Right lobe of liver (tissue), 6 donors: ENCODE data around the gene TRPM3. TPM values are rescaled to one million over a fixed set of nuclear protein-coding genes. Genes with fewer than 3 reads are reported as not detected.

Experiments used
- ATAC-seq, 4 donors: fragments of 200-7000 bp; cut with Tn5 transposase; one replicate each; pipeline ENCODE4 v1.9.1; 2020; ENCODE audit warnings: mild to moderate bottlenecking in 4 of 4, moderate library complexity in 4 of 4
- DNase-seq, 3 donors: peaks; one replicate each; pipeline ENCODE4 v3.0.0-alpha.2; 2020
- H3K27ac ChIP-seq, 3 donors: fragments of 200-600 bp; one replicate each; pipeline ENCODE4 v1.8.0; 2022
- H3K27me3 ChIP-seq, 2 donors: fragments of 200-600 bp; one replicate each; pipeline ENCODE4 v1.8.0; 2022
- H3K36me3 ChIP-seq, 4 donors: fragments of 200-600 bp; sonication (generic) in 1 of 4; one replicate each; pipeline versions ENCODE4 v1.5.1 to v1.8.0; 2017 to 2022; ENCODE audit warnings: control low read depth in 1 of 4
- H3K4me1 ChIP-seq, 4 donors: fragments of 200-600 bp; sonication (generic) in 1 of 4; one replicate each; pipeline versions ENCODE4 v1.5.1 to v1.8.0; 2017 to 2022; ENCODE audit warnings: control low read depth in 1 of 4
- H3K4me3 ChIP-seq, 3 donors: fragments of 200-600 bp; one replicate each; pipeline ENCODE4 v1.8.0; 2022
- H3K9me3 ChIP-seq, 4 donors: fragments of 200-600 bp; sonication (generic) in 1 of 4; one replicate each; pipeline versions ENCODE4 v1.5.1 to v1.8.0; 2017 to 2022; ENCODE audit warnings: control low read depth in 1 of 4
- POLR2A ChIP-seq: fragments of 450-650 bp; IDR thresholded peaks from one replicate; pipeline ENCODE4 v1.6.1; 2017; ENCODE audit warnings: antibody characterized with exemption, mild to moderate bottlenecking
- WGBS: methylation state at CpG from one replicate; pipeline ENCODE4 v1.1.6; 2018; ENCODE audit warnings: low coverage, low lambda C conversion rate; ENCODE audit not compliant: insufficient coverage; ENCODE audit errors: missing lambda C conversion rate; 5-methylcytosine and 5-hydroxymethylcytosine counted together
- intact Hi-C, 2 donors: fragments of 100-400 bp; cut with DNase I; formaldehyde crosslinking; loops; one replicate each; pipeline versions ENCODE4 v1.11.2 to v1.14.1; 2022
- total RNA-seq, 6 experiments: library from RNA; depleted of rRNA in 2 of 6; stranded (reverse); fragments of >200 nt in 2 of 6; fragmentation: NEBNext Ultra II Directional in 3 of 6; extraction: Animal tissue kit (Norgen Biotek cat#: 25700) in 3 of 6; gene quantifications; one replicate each; pipeline versions ENCODE4 v1.1.0 to v1.2.4, GENCODE V29; 2016 to 2023
- TF ChIP-seq, protein P1 (sequence below), 4 donors: fragments of 200-600 bp in 3 of 4; fragments of 450-650 bp in 1 of 4; IDR thresholded peaks; one replicate each; pipeline versions ENCODE4 v1.5.1 to v1.8.0; 2016 to 2022; ENCODE audit warnings: antibody characterized with exemption in 4 of 4, mild to moderate bottlenecking in 2 of 4
- donor health status: DM: no; HTN: yes; CAD: no.
- donor health status: DM: no; HTN: no; CAD: no.
- donor health status: DM: no; HTN: no; CAD: no.
- donor health status: DM: no; HTN: yes; CAD: no.
- donor health status: DM: no; HTN: yes; CAD: no.

The TRPM3 gene
- total RNA-seq, 6 experiments from 2014 or later = 0.26 to 0.56 (median 0.39) TPM

GRCh38 chr9:70856411-70856810 lies 265.0 kb downstream of the TRPM3 start:
- WGBS = 70% methylated on average over 2 of the region's 2 CpGs
- H3K27ac ChIP-seq = no peak overlapping the region
- H3K4me3 ChIP-seq = no peak overlapping the region
- intact Hi-C loops = no loop called here
- DNase-seq (no peak), ATAC-seq (no peak)
- no peaks in the 10 kb centered on the region for H3K36me3 ChIP-seq
- no peaks in the 10 kb centered on the region for H3K9me3 ChIP-seq
- no peak for TF ChIP-seq POLR2A
- TF ChIP-seq, protein P1, sequence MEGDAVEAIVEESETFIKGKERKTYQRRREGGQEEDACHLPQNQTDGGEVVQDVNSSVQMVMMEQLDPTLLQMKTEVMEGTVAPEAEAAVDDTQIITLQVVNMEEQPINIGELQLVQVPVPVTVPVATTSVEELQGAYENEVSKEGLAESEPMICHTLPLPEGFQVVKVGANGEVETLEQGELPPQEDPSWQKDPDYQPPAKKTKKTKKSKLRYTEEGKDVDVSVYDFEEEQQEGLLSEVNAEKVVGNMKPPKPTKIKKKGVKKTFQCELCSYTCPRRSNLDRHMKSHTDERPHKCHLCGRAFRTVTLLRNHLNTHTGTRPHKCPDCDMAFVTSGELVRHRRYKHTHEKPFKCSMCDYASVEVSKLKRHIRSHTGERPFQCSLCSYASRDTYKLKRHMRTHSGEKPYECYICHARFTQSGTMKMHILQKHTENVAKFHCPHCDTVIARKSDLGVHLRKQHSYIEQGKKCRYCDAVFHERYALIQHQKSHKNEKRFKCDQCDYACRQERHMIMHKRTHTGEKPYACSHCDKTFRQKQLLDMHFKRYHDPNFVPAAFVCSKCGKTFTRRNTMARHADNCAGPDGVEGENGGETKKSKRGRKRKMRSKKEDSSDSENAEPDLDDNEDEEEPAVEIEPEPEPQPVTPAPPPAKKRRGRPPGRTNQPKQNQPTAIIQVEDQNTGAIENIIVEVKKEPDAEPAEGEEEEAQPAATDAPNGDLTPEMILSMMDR (IDR thresholded peaks at IDR 0.05) = no peak
- H3K4me1 ChIP-seq = no peaks in the 10 kb centered on the region
- no peaks in the 10 kb centered on the region for H3K27me3 ChIP-seq

- no peak for DNase-seq
- TF ChIP-seq POLR2A = no peak
- TF ChIP-seq, protein P1 (IDR thresholded peaks at IDR 0.05) = no peak
- no peaks in the 10 kb centered on the region for H3K27me3 ChIP-seq
- no peaks in the 10 kb centered on the region for H3K4me1 ChIP-seq
- H3K9me3 ChIP-seq = peaks cover 0 to 3% (median 0%) of the 10 kb centered on the region in 4 donors
- intact Hi-C loops = no loop called here
- no peak overlapping the region for H3K4me3 ChIP-seq
- H3K27ac ChIP-seq = no peak overlapping the region
- WGBS = 50% methylated on average over 1 of the region's 1 CpG
- ATAC-seq = no peak
- H3K36me3 ChIP-seq = no peaks in the 10 kb centered on the region
Observed at GRCh38 chr9:70852711-70853240, 268.6 kb downstream of the TRPM3 start.

- H3K4me3 ChIP-seq = no peak overlapping the region
- DNase-seq (no peak), ATAC-seq (no peak)
- no peak overlapping the region for H3K27ac ChIP-seq
- H3K9me3 ChIP-seq = no peaks in the 10 kb centered on the region
- intact Hi-C loops = no loop called here
- TF ChIP-seq, protein P1 (IDR thresholded peaks at IDR 0.05) = no peak
- no peak for TF ChIP-seq POLR2A
- no peaks in the 10 kb centered on the region for H3K36me3 ChIP-seq
- no peaks in the 10 kb centered on the region for H3K4me1 ChIP-seq
- WGBS = 54% methylated on average over 2 of the region's 2 CpGs
- no peaks in the 10 kb centered on the region for H3K27me3 ChIP-seq
Observed at GRCh38 chr9:70840266-70840665, 281.2 kb downstream of the TRPM3 start.

- intact Hi-C loops = no loop called here
- no peak overlapping the region for H3K27ac ChIP-seq
- H3K4me1 ChIP-seq = no peaks in the 10 kb centered on the region
- H3K27me3 ChIP-seq = no peaks in the 10 kb centered on the region
- no peaks in the 10 kb centered on the region for H3K9me3 ChIP-seq
- WGBS = 68% methylated on average over 4 of the region's 4 CpGs
- ATAC-seq (no peak), DNase-seq (no peak)
- H3K4me3 ChIP-seq = no peak overlapping the region
- TF ChIP-seq POLR2A = no peak
- TF ChIP-seq, protein P1 (IDR thresholded peaks at IDR 0.05) = no peak
- no peaks in the 10 kb centered on the region for H3K36me3 ChIP-seq
Observed at GRCh38 chr9:70835323-70835722, 286.1 kb downstream of the TRPM3 start.

DNA sequence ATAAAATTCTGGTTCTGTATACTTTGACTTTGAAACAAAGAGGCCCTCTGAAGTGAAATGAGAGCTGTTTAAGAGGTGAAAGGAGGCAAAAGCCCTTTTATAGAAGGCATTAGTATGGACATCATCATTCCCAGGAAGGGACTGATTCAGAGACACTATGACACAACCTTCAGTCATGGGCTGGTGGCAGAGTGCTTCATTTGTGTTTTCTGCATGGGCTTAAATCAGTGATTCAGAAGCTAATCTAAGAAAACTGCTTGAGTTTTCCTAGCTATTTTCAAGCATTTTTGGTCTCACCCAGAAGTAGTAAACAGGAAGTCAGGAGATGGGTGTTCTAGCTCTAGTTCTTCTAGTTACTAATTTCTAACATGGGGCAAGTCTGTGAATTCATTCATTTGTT lies 288.9 kb downstream of the TRPM3 start:
- H3K27ac ChIP-seq = no peak overlapping the region
- ATAC-seq = no peak
- intact Hi-C loops = no loop called here

More for the DNA sequence above, 288.9 kb downstream of the TRPM3 start:
- TF ChIP-seq POLR2A = no peak
- TF ChIP-seq, protein P1 (IDR thresholded peaks at IDR 0.05) = no peak
- H3K36me3 ChIP-seq = no peaks in the 10 kb centered on the region
- no peak overlapping the region for H3K4me3 ChIP-seq
- no peak for DNase-seq
- no peaks in the 10 kb centered on the region for H3K9me3 ChIP-seq
- no peaks in the 10 kb centered on the region for H3K27me3 ChIP-seq
- H3K4me1 ChIP-seq = no peaks in the 10 kb centered on the region
